Neural progenitor cell (in vitro differentiated cells): ENCODE measurements around the gene NCOA1. TPM values are rescaled to one million over a fixed set of nuclear protein-coding genes. Genes with fewer than 3 reads are reported as not detected.
"Not testable (repeated sequence)": the region's sequence is repeated elsewhere in the genome, so short reads cannot be mapped to it uniquely, and the experiment has no call there.

Experiments used
- DNase-seq: peaks from one replicate; pipeline ENCODE4 v3.0.0-alpha.2; 2016; ENCODE audit warnings: low spot score
- H2AFZ ChIP-seq: fragments of 200-600 bp; sonication (generic); replicated peaks from 2 replicates; pipeline ENCODE4 v1.6.1; 2016; ENCODE audit warnings: antibody characterized with exemption
- H3F3A ChIP-seq: fragments of 200-600 bp; sonication (generic); 2 replicates; pipeline ENCODE4 v1.6.1; 2016; ENCODE audit warnings: antibody characterized with exemption, low read depth
- H3K27ac ChIP-seq: fragments of 200-600 bp; sonication (generic); 2 replicates; pipeline ENCODE4 v1.5.1; 2016; ENCODE audit warnings: mild to moderate bottlenecking
- H3K27me3 ChIP-seq: fragments of 200-600 bp; sonication (generic); 2 replicates; pipeline ENCODE4 v1.6.1; 2016; ENCODE audit warnings: mild to moderate bottlenecking, moderate library complexity
- H3K36me3 ChIP-seq: fragments of 200-600 bp; sonication (generic); 2 replicates; pipeline ENCODE4 v1.5.1; 2016
- H3K4me1 ChIP-seq: fragments of 200-600 bp; sonication (generic); 2 replicates; pipeline ENCODE4 v1.6.1; 2016; ENCODE audit warnings: mixed run types
- H3K4me2 ChIP-seq: fragments of 200-600 bp; sonication (generic); 2 replicates; pipeline ENCODE4 v1.6.1; 2016
- H3K4me3 ChIP-seq: fragments of 200-600 bp; sonication (generic); 2 replicates; pipeline ENCODE4 v1.5.1; 2016
- H3K79me2 ChIP-seq: fragments of 200-600 bp; sonication (generic); 2 replicates; pipeline ENCODE4 v1.6.1; 2016; ENCODE audit warnings: low read depth
- H3K9ac ChIP-seq: fragments of 200-600 bp; sonication (generic); 2 replicates; pipeline ENCODE4 v1.6.1; 2016
- H3K9me3 ChIP-seq: fragments of 200-600 bp; sonication (generic); 2 replicates; pipeline ENCODE4 v1.5.1; 2016; ENCODE audit warnings: low read depth
- H4K20me1 ChIP-seq: fragments of 200-600 bp; sonication (generic); 2 replicates; pipeline ENCODE4 v1.6.1; 2016; ENCODE audit warnings: low read depth
- H3K27ac Mint-ChIP-seq: 3 replicates; pipeline ENCODE4 v1.8.0; 2021; ENCODE audit warnings: mixed read lengths
- H3K27me3 Mint-ChIP-seq: 2 replicates; pipeline ENCODE4 v1.8.0; 2022; ENCODE audit warnings: low read depth, mild to moderate bottlenecking, inconsistent platforms, moderate library complexity, mixed read lengths; ENCODE audit not compliant: insufficient read depth
- H3K36me3 Mint-ChIP-seq: 3 replicates; pipeline ENCODE4 v1.8.0; 2021; ENCODE audit warnings: mixed read lengths
- H3K4me1 Mint-ChIP-seq: 3 replicates; pipeline ENCODE4 v1.8.0; 2021; ENCODE audit warnings: mixed read lengths
- H3K4me3 Mint-ChIP-seq: 3 replicates; pipeline ENCODE4 v1.8.0; 2021; ENCODE audit warnings: mild to moderate bottlenecking, moderate library complexity, mixed read lengths
- H3K9me3 Mint-ChIP-seq: 3 replicates; pipeline ENCODE4 v1.8.0; 2020; ENCODE audit warnings: mixed read lengths
- CTCF ChIP-seq: fragments of 200-600 bp; sonication (generic); IDR thresholded peaks from 2 replicates; pipeline ENCODE4 v1.5.1; 2017; ENCODE audit warnings: antibody characterized with exemption, mild to moderate bottlenecking
- EZH2 ChIP-seq: fragments of 200-600 bp; sonication (generic); IDR thresholded peaks from 2 replicates; pipeline ENCODE4 v1.6.1; 2017; ENCODE audit warnings: antibody characterized with exemption, mild to moderate bottlenecking, moderate library complexity
- EZH2phosphoT487 ChIP-seq: fragments of 200-600 bp; sonication (generic); IDR thresholded peaks from 2 replicates; pipeline ENCODE4 v1.6.1; 2017; ENCODE audit warnings: antibody characterized with exemption
- total RNA-seq: library from RNA; depleted of rRNA; stranded (reverse); fragments of >200 nt; gene quantifications from 2 replicates; pipeline ENCODE4 v1.2.3, GENCODE V29; 2015; ENCODE audit warnings: low replicate concordance

Gene NCOA1
- total RNA-seq, 1 donor from 2014 or later: 29.3 TPM

- Histone ChIP-seq H3K27me3 (no peaks in the 10 kb centered on the region), H3K4me3 (no peak overlapping the region), H3K27ac (no peak overlapping the region), H3K9ac (no peak overlapping the region), H3F3A (no peaks in the 10 kb centered on the region), H3K79me2 (no peaks in the 10 kb centered on the region), H4K20me1 (no peaks in the 10 kb centered on the region), H3K4me1 (no peaks in the 10 kb centered on the region), H3K9me3 (no peaks in the 10 kb centered on the region), H3K4me2 (no peak overlapping the region), H2AFZ (no peak overlapping the region), H3K36me3 (no peaks in the 10 kb centered on the region)
- Mint-ChIP-seq H3K4me3 (no peak overlapping the region), H3K36me3 (peaks cover 17% of the 10 kb centered on the region), H3K27me3 (no peaks in the 10 kb centered on the region), H3K27ac (no peak overlapping the region), H3K9me3 (peaks cover 9% of the 10 kb centered on the region), H3K4me1 (no peaks in the 10 kb centered on the region)
- DNase-seq: no peak
- TF ChIP-seq CTCF: no peak
- TF ChIP-seq EZH2: no peak
- no peak for TF ChIP-seq EZH2phosphoT487
Measured at GRCh38 chr2:24568551-24568950, 77.5 kb downstream of the NCOA1 start.

GRCh38 chr2:24569565-24569964 is 78.5 kb downstream of the NCOA1 start:
- H3K27me3 Mint-ChIP-seq, H4K20me1 ChIP-seq, H3K9me3 ChIP-seq, DNase-seq, H3K4me1 ChIP-seq, H3F3A ChIP-seq, H3K9ac ChIP-seq, H3K36me3 ChIP-seq, H3K4me1 Mint-ChIP-seq, H3K27me3 ChIP-seq, H3K27ac Mint-ChIP-seq, H3K4me3 ChIP-seq, H3K27ac ChIP-seq, H3K79me2 ChIP-seq, H3K4me3 Mint-ChIP-seq, H3K4me2 ChIP-seq, H3K9me3 Mint-ChIP-seq, H2AFZ ChIP-seq: not testable (repeated sequence)
- peaks cover 17% of the 10 kb centered on the region for H3K36me3 Mint-ChIP-seq

GRCh38 chr2:24570225-24570624 is 79.2 kb downstream of the NCOA1 start:
- Mint-ChIP-seq H3K9me3 (peaks cover 9% of the 10 kb centered on the region), H3K36me3 (peaks cover 14% of the 10 kb centered on the region), H3K4me3 (no peak overlapping the region), H3K27ac (no peak overlapping the region), H3K27me3 (no peaks in the 10 kb centered on the region), H3K4me1 (no peaks in the 10 kb centered on the region)
- Histone ChIP-seq H3K27me3 (no peaks in the 10 kb centered on the region), H4K20me1 (no peaks in the 10 kb centered on the region), H3K27ac (no peak overlapping the region), H3K36me3 (no peaks in the 10 kb centered on the region), H3K9ac (no peak overlapping the region), H3K4me1 (no peaks in the 10 kb centered on the region), H3K4me2 (no peak overlapping the region), H3K9me3 (no peaks in the 10 kb centered on the region), H2AFZ (no peak overlapping the region), H3K79me2 (no peaks in the 10 kb centered on the region), H3F3A (no peaks in the 10 kb centered on the region), H3K4me3 (no peak overlapping the region)
- DNase-seq: no peak
- TF ChIP-seq EZH2phosphoT487 (no peak), CTCF (no peak), EZH2 (no peak)

GRCh38 chr2:24571828-24572442 is 80.9 kb downstream of the NCOA1 start:
- no peak overlapping the region for H3K4me3 Mint-ChIP-seq
- peaks cover 7% of the 10 kb centered on the region for H3F3A ChIP-seq
- H4K20me1 ChIP-seq: no peaks in the 10 kb centered on the region
- H3K9me3 Mint-ChIP-seq: peaks cover 6% of the 10 kb centered on the region
- H3K27ac Mint-ChIP-seq: no peak overlapping the region
- DNase-seq: no peak
- no peaks in the 10 kb centered on the region for H3K27me3 Mint-ChIP-seq
- no peaks in the 10 kb centered on the region for H3K79me2 ChIP-seq
- H3K36me3 Mint-ChIP-seq: peaks cover 6% of the 10 kb centered on the region
- H3K4me1 ChIP-seq: peaks cover 4% of the 10 kb centered on the region
- no peak overlapping the region for H2AFZ ChIP-seq
- H3K9ac ChIP-seq: no peak overlapping the region
- H3K9me3 ChIP-seq: no peaks in the 10 kb centered on the region
- TF ChIP-seq EZH2 (no peak), EZH2phosphoT487 (no peak), CTCF (no peak)
- no peak overlapping the region for H3K27ac ChIP-seq
- H3K4me2 ChIP-seq: no peak overlapping the region
- H3K4me3 ChIP-seq: no peak overlapping the region
- H3K4me1 Mint-ChIP-seq: no peaks in the 10 kb centered on the region
- no peaks in the 10 kb centered on the region for H3K27me3 ChIP-seq
- H3K36me3 ChIP-seq: no peaks in the 10 kb centered on the region
